H9 (cell line): Measurements from ENCODE around the gene FAM90A26. TPM values are rescaled to one million over a fixed set of nuclear protein-coding genes. Genes with fewer than 3 reads are reported as not detected.
"Not testable (repeated sequence)": the region's sequence is repeated elsewhere in the genome, so short reads cannot be mapped to it uniquely, and the experiment has no call there.

ENCODE experiments used
- DNase-seq: peaks from one replicate; pipeline ENCODE4 v3.0.0-alpha.2; 2017
- H2AFZ ChIP-seq: one replicate; pipeline ENCODE4 v1.6.1; 2013; ENCODE audit warnings: mild to moderate bottlenecking, low read length, control low read depth, moderate library complexity
- H2AK5ac ChIP-seq: 2 replicates; pipeline ENCODE4 v1.6.1; 2013; ENCODE audit warnings: low read length, control low read depth, mixed read lengths; ENCODE audit not compliant: insufficient read length
- H2BK120ac ChIP-seq: one replicate; pipeline ENCODE4 v1.6.1; 2013; ENCODE audit warnings: low read depth, mild to moderate bottlenecking, low read length, control low read depth, inconsistent platforms; ENCODE audit not compliant: poor library complexity, severe bottlenecking
- H2BK12ac ChIP-seq: 2 replicates; pipeline ENCODE4 v1.6.1; 2013; ENCODE audit warnings: low read length, control low read depth, mixed read lengths, low read depth; ENCODE audit not compliant: insufficient read length
- H2BK15ac ChIP-seq: 2 replicates; pipeline ENCODE4 v1.6.1; 2013; ENCODE audit warnings: low read depth, low read length, control low read depth
- H2BK20ac ChIP-seq: one replicate; pipeline ENCODE4 v1.6.1; 2013; ENCODE audit warnings: low read depth, mild to moderate bottlenecking, low read length, control low read depth, inconsistent platforms; ENCODE audit not compliant: poor library complexity, severe bottlenecking
- H2BK5ac ChIP-seq: 2 replicates; pipeline ENCODE4 v1.6.1; 2013; ENCODE audit warnings: low read length, control low read depth, mixed read lengths; ENCODE audit not compliant: insufficient read length
- H3K14ac ChIP-seq: 2 replicates; pipeline ENCODE4 v1.6.1; 2013; ENCODE audit warnings: low read length, control low read depth; ENCODE audit not compliant: insufficient read depth
- H3K18ac ChIP-seq: 2 replicates; pipeline ENCODE4 v1.6.1; 2013; ENCODE audit warnings: low read depth, mild to moderate bottlenecking, mixed read lengths, low read length, control low read depth; ENCODE audit not compliant: insufficient read length
- H3K23ac ChIP-seq: 2 replicates; pipeline ENCODE4 v1.6.1; 2013; ENCODE audit warnings: low read length, control low read depth, mixed read lengths, low read depth; ENCODE audit not compliant: insufficient read length
- H3K23me2 ChIP-seq: 2 replicates; pipeline ENCODE4 v1.6.1; 2013; ENCODE audit warnings: low read depth, mild to moderate bottlenecking, mixed read lengths, low read length, control low read depth; ENCODE audit not compliant: insufficient read length, poor library complexity, severe bottlenecking
- H3K27ac ChIP-seq: 2 replicates; pipeline ENCODE4 v1.5.1; 2013; ENCODE audit warnings: low read length, control low read depth, mixed read lengths, low read depth; ENCODE audit not compliant: insufficient read length
- H3K27me3 ChIP-seq: 2 replicates; pipeline ENCODE4 v1.6.1; 2013; ENCODE audit warnings: low read length, control low read depth, inconsistent platforms; ENCODE audit not compliant: insufficient read depth
- H3K4ac ChIP-seq: 2 replicates; pipeline ENCODE4 v1.6.1; 2013; ENCODE audit warnings: low read depth, mild to moderate bottlenecking, control low read depth, inconsistent platforms, low read length, moderate library complexity
- H3K4me1 ChIP-seq: 2 replicates; pipeline ENCODE4 v1.6.1; 2013; ENCODE audit warnings: low read length, control low read depth, inconsistent platforms; ENCODE audit not compliant: insufficient read depth
- H3K4me2 ChIP-seq: 2 replicates; pipeline ENCODE4 v1.6.1; 2013; ENCODE audit warnings: low read length, control low read depth, mixed read lengths; ENCODE audit not compliant: insufficient read length, insufficient read depth
- H3K56ac ChIP-seq: 2 replicates; pipeline ENCODE4 v1.6.1; 2013; ENCODE audit warnings: low read depth, mild to moderate bottlenecking, mixed read lengths, low read length, control low read depth; ENCODE audit not compliant: insufficient read length
- H3K79me1 ChIP-seq: 2 replicates; pipeline ENCODE4 v1.6.1; 2013; ENCODE audit warnings: low read depth, mild to moderate bottlenecking, moderate library complexity, low read length, control low read depth, inconsistent platforms; ENCODE audit not compliant: insufficient read depth, poor library complexity, severe bottlenecking
- H3K79me2 ChIP-seq: 2 replicates; pipeline ENCODE4 v1.6.1; 2013; ENCODE audit warnings: low read length, control low read depth, inconsistent platforms; ENCODE audit not compliant: insufficient read depth
- H3K9ac ChIP-seq: 2 replicates; pipeline ENCODE4 v1.6.1; 2013; ENCODE audit warnings: low read length, control low read depth, mixed read lengths; ENCODE audit not compliant: insufficient read length; ENCODE audit errors: extremely low read depth
- H3K9me3 ChIP-seq: one replicate; pipeline ENCODE4 v1.6.1; 2013; ENCODE audit warnings: low read depth, low read length, inconsistent platforms; ENCODE audit not compliant: control insufficient read depth
- H3T11ph ChIP-seq: one replicate; pipeline ENCODE4 v1.6.1; 2013; ENCODE audit warnings: mild to moderate bottlenecking, low read length, control low read depth, inconsistent platforms
- H4K20me1 ChIP-seq: one replicate; pipeline ENCODE4 v1.6.1; 2013; ENCODE audit not compliant: control insufficient read depth, insufficient read length, insufficient read depth
- H4K5ac ChIP-seq: 2 replicates; pipeline ENCODE4 v1.6.1; 2013; ENCODE audit warnings: low read depth, mild to moderate bottlenecking, mixed read lengths, low read length, control low read depth; ENCODE audit not compliant: insufficient read length
- H4K8ac ChIP-seq: replicated peaks from 2 replicates; pipeline ENCODE4 v1.6.1; 2013; ENCODE audit warnings: low read length, control low read depth, mixed read lengths, low read depth; ENCODE audit not compliant: insufficient read length
- H4K91ac ChIP-seq: 2 replicates; pipeline ENCODE4 v1.6.1; 2013; ENCODE audit warnings: low read depth, mild to moderate bottlenecking, moderate library complexity, mixed read lengths, low read length, control low read depth; ENCODE audit not compliant: insufficient read length
- H3K27ac Mint-ChIP-seq, 3 experiments: 2 replicates in 2 of 3; 3 replicates in 1 of 3; pipeline ENCODE4 v1.8.0; 2020 to 2021; ENCODE audit warnings: mixed read lengths in 3 of 3, mild to moderate bottlenecking in 1 of 3, moderate library complexity in 1 of 3
- H3K27me3 Mint-ChIP-seq: 2 replicates; pipeline ENCODE4 v1.8.0; 2021; ENCODE audit warnings: low read depth, mild to moderate bottlenecking, moderate library complexity, mixed read lengths
- H3K36me3 Mint-ChIP-seq, 3 experiments: 2 replicates in 2 of 3; 3 replicates in 1 of 3; pipeline ENCODE4 v1.8.0; 2020 to 2021; ENCODE audit warnings: low read depth in 3 of 3, mixed read lengths in 3 of 3; ENCODE audit not compliant: insufficient read depth in 1 of 3
- H3K4me1 Mint-ChIP-seq, 2 experiments: 2 replicates each; pipeline ENCODE4 v1.8.0; 2020; ENCODE audit warnings: mixed read lengths in 2 of 2
- H3K4me3 Mint-ChIP-seq, 2 experiments: 2 replicates in 1 of 2; 3 replicates in 1 of 2; pipeline ENCODE4 v1.8.0; 2020 to 2021; ENCODE audit warnings: mild to moderate bottlenecking in 2 of 2, mixed read lengths in 2 of 2, moderate library complexity in 1 of 2
- H3K9me3 Mint-ChIP-seq, 2 experiments: 2 replicates in 1 of 2; 3 replicates in 1 of 2; pipeline ENCODE4 v1.8.0; 2020; ENCODE audit warnings: mild to moderate bottlenecking in 2 of 2, mixed read lengths in 2 of 2, moderate library complexity in 1 of 2
- WGBS: extraction: QIAGEN DNeasy Blood & Tissue Kit; methylation state at CpG from one replicate; pipeline ENCODE4 v1.1.7; 2013; ENCODE audit warnings: missing lambda C conversion rate, low lambda C conversion rate, mixed read lengths; ENCODE audit not compliant: insufficient read length; ENCODE audit errors: extremely low coverage; 5-methylcytosine and 5-hydroxymethylcytosine counted together
- total RNA-seq: library from RNA; stranded (reverse); gene quantifications from 2 replicates; pipeline ENCODE4 v1.2.1, GENCODE V29; 2021

The FAM90A26 gene
- total RNA-seq, 1 experiment from 2014 or later = not detected

GRCh38 chr4:9158392-9158791 lies 11.8 kb upstream of the FAM90A26 start:
- not testable (repeated sequence) for H2BK120ac ChIP-seq, H3K9ac ChIP-seq, H3K4me1 Mint-ChIP-seq, H3K79me1 ChIP-seq, H3K23me2 ChIP-seq, H3K4ac ChIP-seq, H2AFZ ChIP-seq, H3K18ac ChIP-seq, H4K5ac ChIP-seq, H4K20me1 ChIP-seq, H2BK20ac ChIP-seq, H3T11ph ChIP-seq, H3K4me2 ChIP-seq, DNase-seq, H2BK12ac ChIP-seq, H3K27ac Mint-ChIP-seq, H4K91ac ChIP-seq, H3K56ac ChIP-seq, H2BK5ac ChIP-seq, H3K79me2 ChIP-seq, H3K23ac ChIP-seq, H3K27me3 ChIP-seq, H3K27ac ChIP-seq, H3K4me3 Mint-ChIP-seq, H4K8ac ChIP-seq, H3K14ac ChIP-seq, H2BK15ac ChIP-seq, H3K36me3 Mint-ChIP-seq, H3K9me3 ChIP-seq, H3K27me3 Mint-ChIP-seq, H2AK5ac ChIP-seq, H3K4me1 ChIP-seq
- H3K9me3 Mint-ChIP-seq = peaks cover 10 to 20% of the 10 kb centered on the region in 2 experiments; a peak in 4 of 5 replicates
- WGBS = no CpG with 5 or more reads among the region's 6 CpGs

DNA sequence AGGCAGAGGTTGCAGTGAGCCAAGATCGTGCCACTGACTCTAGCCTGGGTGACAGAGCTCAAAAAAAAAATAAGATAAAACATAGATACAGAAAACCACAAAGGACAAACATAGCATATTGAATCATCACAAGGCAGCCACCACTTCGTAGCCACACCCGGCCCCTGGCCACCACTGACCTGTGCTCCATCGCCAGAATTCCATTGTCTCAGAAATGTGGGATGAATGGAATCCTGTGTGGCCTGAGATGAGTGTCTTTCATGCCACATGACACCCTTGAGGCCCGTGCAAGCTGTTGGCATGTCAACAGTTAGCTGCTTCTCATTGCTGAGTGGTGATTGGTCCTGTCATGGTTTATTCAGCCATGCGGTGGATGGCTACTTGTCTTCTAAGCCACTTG lies 10.2 kb upstream of the FAM90A26 start:
- not testable (repeated sequence) for H3K36me3 Mint-ChIP-seq, H3K4me2 ChIP-seq, H3K79me1 ChIP-seq, H4K20me1 ChIP-seq, H3K9me3 ChIP-seq, H2AFZ ChIP-seq, H3K27ac ChIP-seq, H3K27ac Mint-ChIP-seq, H3T11ph ChIP-seq, H3K9ac ChIP-seq, H3K27me3 Mint-ChIP-seq, H3K9me3 Mint-ChIP-seq, H2BK5ac ChIP-seq, H2BK15ac ChIP-seq, DNase-seq, H3K4me3 Mint-ChIP-seq, H3K56ac ChIP-seq, H3K23me2 ChIP-seq, H4K91ac ChIP-seq, H3K14ac ChIP-seq, H2BK20ac ChIP-seq, H2BK12ac ChIP-seq, H2BK120ac ChIP-seq, H3K4me1 Mint-ChIP-seq, H2AK5ac ChIP-seq, H3K18ac ChIP-seq, H3K79me2 ChIP-seq, H3K23ac ChIP-seq, H3K4me1 ChIP-seq, H4K8ac ChIP-seq, H3K4ac ChIP-seq, H4K5ac ChIP-seq, H3K27me3 ChIP-seq
- no CpG with 5 or more reads among the region's 6 CpGs for WGBS
